Vagina (tissue), 2 donors: ENCODE results near the gene ZNF214.

ENCODE experiments used
- CTCF ChIP-seq, 3 experiments: fragments of 450-650 bp in 2 of 3; fragments of 200-600 bp in 1 of 3; sonication (generic) in 1 of 3; IDR thresholded peaks; one replicate each; pipeline ENCODE4 v1.5.1; 2017 to 2019; ENCODE audit warnings: antibody characterized with exemption in 3 of 3, mild to moderate bottlenecking in 2 of 3, moderate library complexity in 2 of 3
- POLR2AphosphoS5 ChIP-seq, 2 donors: sonication (generic); formaldehyde crosslinking; IDR thresholded peaks; one replicate each; pipeline ENCODE4 v1.9.0; 2017; ENCODE audit warnings: antibody characterized with exemption in 2 of 2, mild to moderate bottlenecking in 2 of 2, low read depth in 1 of 2; ENCODE audit not compliant: insufficient read depth in 1 of 2

GRCh38 chr11:7046474-7047175, 26.5 kb upstream of the ZNF214 start:
- TF ChIP-seq CTCF (IDR thresholded peaks at IDR 0.05) = no peak
- no peak for TF ChIP-seq POLR2AphosphoS5 (IDR thresholded peaks at IDR 0.05; ENCODE audit: insufficient read depth in 1 of 2, low read depth in 1 of 2)
